NT2/D1 (cell line): ENCODE measurements around the gene ABCC10.

Experiments
- SUZ12 ChIP-seq: IDR thresholded peaks from 2 replicates; pipeline ENCODE4 v1.6.1; 2011; ENCODE audit not compliant: insufficient read length, insufficient read depth; ENCODE audit errors: extremely low read depth
- YY1 ChIP-seq: IDR thresholded peaks from 2 replicates; pipeline ENCODE4 v1.6.1; 2011; ENCODE audit not compliant: insufficient read length, insufficient read depth
- ZNF274 ChIP-seq: IDR thresholded peaks from 2 replicates; pipeline ENCODE4 v1.6.1; 2011; ENCODE audit warnings: mild to moderate bottlenecking, low read depth, low read length

- TF ChIP-seq YY1 (no peak), SUZ12 (no peak), ZNF274 (no peak)
Measured at GRCh38 chr6:43412541-43412940, 14.8 kb upstream of the ABCC10 start.
